Bone marrow (tissue), 2 donors: ENCODE measurements around the gene MBTD1.

ENCODE experiments used
- DNase-seq, 2 donors: peaks; one replicate each; lab custom pipeline; 2025; lab: John Stamatoyannopoulos, UW

The MBTD1 gene

GRCh38 chr17:51147650-51148049 is 112.2 kb downstream of the MBTD1 start:
- no peak for DNase-seq

- DNase-seq, result no peak
These were observed 115.4 kb downstream of the MBTD1 start for GRCh38 chr17:51144266-51145022.

- DNase-seq, result no peak
These were observed 117.3 kb downstream of the MBTD1 start for GRCh38 chr17:51142597-51142996.

- no peak for DNase-seq
These were observed 123.9 kb downstream of the MBTD1 start for GRCh38 chr17:51135956-51136355.

- DNase-seq, result no peak
These were observed 126.5 kb downstream of the MBTD1 start for GRCh38 chr17:51133365-51133764.

- DNase-seq, result no peak
These were observed 126.9 kb downstream of the MBTD1 start for GRCh38 chr17:51132964-51133319.

- DNase-seq, result peak in 1 of 2 donors; percentile 10
These were observed 131.8 kb downstream of the MBTD1 start for GRCh38 chr17:51128076-51128475.
